Stomach smooth muscle (tissue), 2 donors: ENCODE measurements around the gene REPS2.

Experiments used
- H3K27ac ChIP-seq: one replicate; pipeline ENCODE4 v1.7.0; 2013; ENCODE audit warnings: mild to moderate bottlenecking, low read length, inconsistent platforms
- H3K27me3 ChIP-seq, 2 donors: one replicate each; pipeline ENCODE4 v1.7.0; 2013; ENCODE audit warnings: low read length in 2 of 2; ENCODE audit not compliant: insufficient read depth in 2 of 2, control insufficient read depth in 1 of 2
- H3K36me3 ChIP-seq, 2 donors: one replicate each; pipeline ENCODE4 v1.7.0; 2013; ENCODE audit warnings: low read length in 2 of 2; ENCODE audit not compliant: control insufficient read depth in 2 of 2, insufficient read depth in 2 of 2
- H3K4me1 ChIP-seq: one replicate; pipeline ENCODE4 v1.7.0; 2013; ENCODE audit warnings: low read length; ENCODE audit not compliant: control insufficient read depth, insufficient read depth
- H3K4me3 ChIP-seq, 2 donors: one replicate each; pipeline ENCODE4 v1.7.0; 2013; ENCODE audit warnings: low read length in 2 of 2
- H3K9ac ChIP-seq, 2 donors: one replicate each; pipeline ENCODE4 v1.7.0; 2013; ENCODE audit warnings: low read length in 2 of 2, mild to moderate bottlenecking in 1 of 2
- H3K9me3 ChIP-seq, 2 donors: one replicate each; pipeline ENCODE4 v1.7.0; 2013; ENCODE audit warnings: low read length in 2 of 2; ENCODE audit not compliant: control insufficient read depth in 2 of 2
- donor health status: healthy.
- donor health status: Pancreatic carcinoma.

The REPS2 gene

DNA sequence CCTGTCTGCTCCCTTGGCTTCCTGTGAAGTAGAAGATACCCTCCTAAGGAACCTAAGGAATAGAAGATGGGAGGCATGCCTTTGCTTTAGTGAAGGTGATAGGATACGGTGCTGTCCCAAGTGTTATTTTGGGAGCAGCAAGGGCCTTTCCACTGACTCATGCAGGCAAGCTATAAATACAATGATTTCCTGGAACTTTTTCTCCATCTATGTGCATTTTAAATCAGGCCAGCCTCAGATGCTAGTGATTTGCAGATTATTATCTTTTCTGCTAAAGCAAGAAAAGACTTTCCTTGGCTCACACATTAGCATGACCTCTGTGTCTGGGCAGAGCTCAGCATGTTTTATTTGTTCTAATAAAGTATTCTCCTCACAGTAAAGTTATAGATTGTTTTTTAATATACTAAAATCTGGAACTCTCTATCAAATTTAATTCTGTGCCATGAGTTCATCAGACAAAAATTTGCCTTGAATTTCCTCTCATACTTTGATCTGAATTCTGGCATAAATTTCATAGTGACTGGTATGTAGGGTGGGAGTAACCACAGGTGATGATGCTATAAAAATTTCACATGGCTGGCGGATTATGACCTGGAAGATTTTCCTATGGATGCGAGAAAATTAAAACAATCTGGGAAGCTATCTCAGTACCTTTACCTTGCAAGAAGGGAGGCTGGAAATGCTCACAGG, 131.7 kb downstream of the REPS2 start:
- no peak overlapping the region for H3K9ac ChIP-seq
- H3K4me3 ChIP-seq, result no peak overlapping the region
- peaks cover 0 to 5% of the 10 kb centered on the region in 2 donors for H3K27me3 ChIP-seq
- H3K27ac ChIP-seq, result no peak overlapping the region
- no peaks in the 10 kb centered on the region for H3K36me3 ChIP-seq
- H3K4me1 ChIP-seq, result peaks cover 5% of the 10 kb centered on the region
- no peaks in the 10 kb centered on the region for H3K9me3 ChIP-seq

DNA sequence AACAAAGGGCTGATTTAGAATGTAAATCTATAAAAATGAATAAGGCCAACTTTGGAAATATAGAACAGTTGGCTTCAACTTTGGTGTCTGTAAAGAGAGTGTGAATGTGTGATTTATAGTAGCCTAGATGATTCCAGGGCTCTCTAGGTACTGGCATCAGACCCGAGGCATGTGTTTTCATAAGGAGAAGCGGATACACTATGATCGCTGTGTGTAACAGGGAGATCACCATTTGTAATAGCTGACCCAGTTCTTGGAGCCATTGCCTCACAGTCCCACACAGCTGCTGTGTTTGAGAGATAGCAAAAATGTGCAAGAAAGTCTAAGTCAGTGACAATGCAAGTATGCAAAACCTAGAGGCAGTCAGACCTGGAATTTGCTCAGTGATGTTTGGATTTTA, 135.1 kb downstream of the REPS2 start:
- H3K27ac ChIP-seq, result no peak overlapping the region
- peaks cover 5% of the 10 kb centered on the region for H3K4me1 ChIP-seq
- no peaks in the 10 kb centered on the region for H3K9me3 ChIP-seq

DNA sequence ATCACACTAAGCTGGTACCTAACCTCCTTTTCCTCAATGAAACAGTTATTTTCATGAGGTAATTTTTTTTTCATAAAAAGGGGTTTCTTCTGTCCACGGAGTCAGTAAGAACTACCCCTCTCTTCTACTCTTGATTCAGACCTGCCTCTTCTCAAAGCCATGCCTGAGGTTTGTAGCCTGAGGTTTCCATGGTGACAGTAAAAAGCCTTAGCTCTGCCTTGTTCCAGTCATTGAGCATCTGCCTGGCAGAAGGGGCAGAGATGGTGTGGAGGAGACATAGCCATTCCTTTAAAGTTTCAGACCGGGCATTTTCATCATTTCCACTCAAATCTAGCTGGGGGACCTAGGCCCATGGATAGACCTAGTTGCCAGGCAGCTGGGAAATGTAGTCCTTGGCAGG, 135.5 kb downstream of the REPS2 start:
- H3K27me3 ChIP-seq, result peaks cover 0 to 5% of the 10 kb centered on the region in 2 donors
- peaks cover 5% of the 10 kb centered on the region for H3K4me1 ChIP-seq
- H3K4me3 ChIP-seq, result no peak overlapping the region
- H3K27ac ChIP-seq, result no peak overlapping the region
- H3K36me3 ChIP-seq, result no peaks in the 10 kb centered on the region
- no peak overlapping the region for H3K9ac ChIP-seq
- H3K9me3 ChIP-seq, result no peaks in the 10 kb centered on the region

More for the DNA sequence above, 135.1 kb downstream of the REPS2 start:
- H3K27me3 ChIP-seq, result peaks cover 0 to 5% of the 10 kb centered on the region in 2 donors
- no peak overlapping the region for H3K4me3 ChIP-seq
- no peaks in the 10 kb centered on the region for H3K36me3 ChIP-seq
- no peak overlapping the region for H3K9ac ChIP-seq

DNA sequence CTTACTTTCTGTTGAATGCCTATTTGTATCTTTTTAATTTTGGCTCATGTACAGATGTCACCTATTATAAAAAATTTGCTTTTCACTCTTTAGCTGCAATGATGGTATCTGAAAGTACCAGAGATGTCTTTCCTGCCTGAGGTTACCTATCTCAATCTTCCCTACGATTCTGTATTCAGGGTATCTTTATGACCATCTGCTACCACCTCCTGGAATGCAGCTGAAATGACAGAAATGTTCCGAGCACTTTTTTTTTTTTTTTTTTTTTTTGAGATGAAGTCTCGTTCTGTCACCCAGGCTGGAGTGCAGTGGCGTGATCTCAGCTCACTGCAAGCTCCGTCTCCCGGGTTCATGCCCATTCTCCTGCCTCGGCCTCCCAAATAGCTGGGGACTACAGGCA, 136.4 kb downstream of the REPS2 start:
- H3K9ac ChIP-seq, result no peak overlapping the region
- H3K27ac ChIP-seq, result no peak overlapping the region
- peaks cover 2% of the 10 kb centered on the region for H3K4me1 ChIP-seq
- H3K4me3 ChIP-seq, result no peak overlapping the region
- no peaks in the 10 kb centered on the region for H3K36me3 ChIP-seq
- H3K9me3 ChIP-seq, result no peaks in the 10 kb centered on the region
- H3K27me3 ChIP-seq, result peaks cover 0 to 5% of the 10 kb centered on the region in 2 donors

DNA sequence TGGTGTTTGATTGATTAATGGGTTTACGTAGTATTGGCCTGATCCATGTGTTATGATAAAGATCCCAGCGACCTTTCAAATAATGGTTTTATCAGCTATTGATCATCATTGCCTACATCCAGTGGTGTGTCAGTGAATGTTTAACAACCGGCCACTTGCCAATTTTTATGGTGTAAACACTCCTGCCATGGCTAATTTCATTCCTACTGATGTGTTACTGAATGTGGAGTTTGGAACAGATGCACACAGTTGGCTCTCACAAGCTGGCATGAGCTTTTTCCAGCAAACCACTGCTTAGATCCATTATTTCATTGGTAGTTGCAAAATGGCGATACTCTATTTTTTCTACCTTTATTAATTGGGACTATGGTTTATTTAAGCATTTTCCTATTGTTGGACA, 139.9 kb downstream of the REPS2 start:
- Histone ChIP-seq H3K9ac (no peak overlapping the region), H3K4me1 (no peaks in the 10 kb centered on the region), H3K4me3 (no peak overlapping the region), H3K27ac (no peak overlapping the region), H3K9me3 (no peaks in the 10 kb centered on the region), H3K27me3 (peaks cover 0 to 3% of the 10 kb centered on the region in 2 donors), H3K36me3 (no peaks in the 10 kb centered on the region)

DNA sequence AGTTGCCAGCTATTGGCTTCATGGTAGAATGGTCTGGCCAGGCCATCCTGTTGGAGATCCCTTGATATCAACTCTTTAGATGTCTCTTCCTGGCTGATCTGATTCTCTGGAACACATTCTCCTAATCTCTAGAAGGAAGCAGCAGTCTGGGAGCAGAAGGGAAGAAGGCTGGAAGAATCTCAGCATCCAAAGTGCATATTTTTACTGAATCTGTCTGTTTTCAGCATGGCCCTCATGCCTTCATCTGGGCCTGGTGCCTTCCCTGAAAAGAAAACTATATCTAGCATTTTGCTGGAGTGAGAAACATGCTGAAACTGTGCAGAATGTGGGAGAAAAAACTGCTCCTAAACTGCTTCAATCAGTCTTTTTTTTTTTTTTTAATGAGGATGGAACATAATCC, 148.7 kb downstream of the REPS2 start:
- no peak overlapping the region for H3K27ac ChIP-seq
- no peaks in the 10 kb centered on the region for H3K36me3 ChIP-seq
- no peaks in the 10 kb centered on the region for H3K27me3 ChIP-seq
- H3K4me3 ChIP-seq, result no peak overlapping the region
- no peaks in the 10 kb centered on the region for H3K9me3 ChIP-seq
- H3K4me1 ChIP-seq, result no peaks in the 10 kb centered on the region
- H3K9ac ChIP-seq, result no peak overlapping the region

DNA sequence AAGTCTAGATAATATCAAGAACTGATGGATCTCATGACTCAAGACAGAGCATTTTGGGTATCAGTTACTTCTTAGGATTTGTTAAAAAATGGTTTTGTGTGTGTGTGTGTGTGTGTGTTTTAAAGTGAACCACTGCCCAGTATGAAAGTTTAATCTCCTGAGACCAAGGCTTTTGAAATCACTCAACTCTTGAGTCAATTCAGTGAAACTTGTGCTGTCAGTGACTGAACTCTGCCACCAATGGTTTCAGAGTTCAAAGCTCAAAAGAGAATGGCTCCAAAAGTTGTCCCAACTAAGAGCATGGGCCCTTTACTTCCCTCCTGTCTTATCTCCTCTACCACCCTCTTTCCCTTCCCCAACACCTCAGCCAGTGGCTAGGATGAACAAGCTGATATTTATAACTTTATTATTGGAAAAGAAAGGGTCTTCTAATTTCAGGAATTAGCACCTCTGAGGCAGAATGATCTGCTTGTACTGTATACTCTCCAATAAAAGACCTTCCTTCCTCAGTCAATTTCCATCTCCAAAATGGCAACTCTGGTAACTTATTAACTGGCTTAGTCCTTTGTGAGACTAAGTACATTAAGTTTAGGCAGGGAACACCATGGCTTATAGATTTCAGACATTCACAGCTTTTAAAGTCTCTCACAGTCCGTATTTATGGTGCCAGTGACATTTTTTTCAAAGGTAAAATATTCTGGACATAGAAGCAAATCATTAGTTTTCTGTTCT, 152.2 kb downstream of the REPS2 start:
- Histone ChIP-seq H3K27ac (no peak overlapping the region), H3K27me3 (no peaks in the 10 kb centered on the region), H3K9ac (no peak overlapping the region), H3K4me1 (no peaks in the 10 kb centered on the region), H3K9me3 (no peaks in the 10 kb centered on the region), H3K36me3 (no peaks in the 10 kb centered on the region), H3K4me3 (no peak overlapping the region)

DNA sequence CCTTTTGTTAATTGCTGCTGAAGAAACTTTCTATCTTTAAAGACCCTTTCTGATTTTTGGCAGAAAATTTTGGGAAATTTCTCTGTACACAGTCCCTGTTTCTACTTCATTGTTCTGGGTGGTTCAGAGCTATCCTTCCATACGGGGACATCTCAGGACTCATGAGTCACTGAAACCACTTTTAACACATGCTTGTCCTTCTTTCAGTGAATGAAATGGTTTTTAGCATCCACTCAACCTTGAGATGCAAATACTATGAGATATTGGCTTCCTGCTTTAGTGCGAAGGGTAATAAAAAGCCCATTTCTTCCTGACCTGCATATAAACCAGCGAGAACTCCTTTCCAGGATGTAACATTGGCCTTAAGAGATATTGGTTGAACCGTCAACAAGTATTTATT, 158.0 kb downstream of the REPS2 start:
- Histone ChIP-seq H3K4me3 (no peak overlapping the region), H3K4me1 (no peaks in the 10 kb centered on the region), H3K9me3 (no peaks in the 10 kb centered on the region), H3K27ac (no peak overlapping the region), H3K9ac (no peak overlapping the region), H3K27me3 (peaks cover 0 to 2% of the 10 kb centered on the region in 2 donors), H3K36me3 (no peaks in the 10 kb centered on the region)

DNA sequence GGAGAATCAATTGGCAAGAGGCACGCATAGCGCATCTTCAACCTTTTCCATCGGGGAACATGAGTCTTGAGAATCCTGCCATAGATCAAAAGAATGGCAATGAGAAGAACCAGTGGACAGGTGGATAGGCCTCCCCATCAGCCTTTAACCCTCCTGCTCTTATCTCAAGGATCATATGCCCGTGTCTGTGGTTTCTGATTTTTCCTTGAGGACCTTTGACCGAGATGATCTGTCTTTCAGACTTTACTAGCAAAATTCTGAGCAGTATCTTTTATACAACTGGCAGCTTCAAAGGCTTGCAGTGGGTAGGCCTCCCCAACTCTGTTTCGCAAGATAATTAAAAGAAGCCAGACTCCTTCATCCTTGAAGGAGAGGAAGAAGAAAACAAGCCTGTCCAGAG, 174.4 kb downstream of the REPS2 start:
- Histone ChIP-seq H3K36me3 (no peaks in the 10 kb centered on the region), H3K27me3 (peaks cover 0 to 3% of the 10 kb centered on the region in 2 donors), H3K9ac (no peak overlapping the region), H3K9me3 (peaks cover 0 to 2% of the 10 kb centered on the region in 2 donors), H3K4me1 (no peaks in the 10 kb centered on the region), H3K27ac (no peak overlapping the region), H3K4me3 (no peak overlapping the region)

DNA sequence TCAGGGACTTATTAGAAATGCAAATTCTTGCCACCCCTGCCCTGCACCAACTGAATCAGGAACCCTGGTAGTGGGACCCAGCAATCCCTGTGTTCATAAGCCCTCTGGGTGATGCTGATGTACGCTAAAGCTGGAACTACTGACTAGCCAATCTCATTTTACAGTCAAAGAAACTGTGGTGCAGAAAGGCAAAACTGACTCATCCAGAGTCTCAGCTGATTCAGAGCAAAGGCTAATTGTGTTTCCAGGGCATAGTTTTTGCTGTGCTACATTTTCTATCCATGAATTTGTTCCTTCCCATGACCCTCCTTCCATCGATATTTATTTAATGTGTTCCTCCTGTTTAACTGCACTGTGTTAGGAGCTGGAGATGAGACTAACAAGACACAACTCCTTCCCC, 207.5 kb downstream of the REPS2 start:
- H3K27me3 ChIP-seq, result no peaks in the 10 kb centered on the region
- no peak overlapping the region for H3K9ac ChIP-seq
- H3K9me3 ChIP-seq, result peaks cover 0 to 3% of the 10 kb centered on the region in 2 donors
- no peaks in the 10 kb centered on the region for H3K4me1 ChIP-seq
- no peak overlapping the region for H3K27ac ChIP-seq
- H3K36me3 ChIP-seq, result no peaks in the 10 kb centered on the region
- H3K4me3 ChIP-seq, result no peak overlapping the region

DNA sequence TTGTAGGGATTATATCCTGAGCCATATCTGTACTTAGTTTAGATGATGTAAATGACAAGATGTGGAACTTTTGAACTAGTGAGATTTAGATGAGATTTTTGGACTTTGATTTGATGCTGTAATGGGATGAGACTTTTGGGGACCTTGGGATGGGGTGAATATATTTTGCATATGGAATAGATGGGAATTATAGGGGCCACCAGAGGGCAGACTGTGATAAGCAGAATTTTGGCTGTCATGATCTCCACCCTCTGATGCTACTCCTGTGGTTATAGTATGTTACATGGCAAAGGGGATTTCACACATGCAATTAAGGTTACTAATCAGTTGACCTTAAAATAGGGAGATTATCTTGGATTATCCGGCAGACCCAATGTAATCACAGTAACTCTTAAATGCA, 214.5 kb downstream of the REPS2 start:
- no peak overlapping the region for H3K4me3 ChIP-seq
- H3K4me1 ChIP-seq, result no peaks in the 10 kb centered on the region
- no peaks in the 10 kb centered on the region for H3K27me3 ChIP-seq
- peaks cover 0 to 16% of the 10 kb centered on the region in 2 donors for H3K9me3 ChIP-seq
- H3K36me3 ChIP-seq, result no peaks in the 10 kb centered on the region
- H3K9ac ChIP-seq, result no peak overlapping the region
- H3K27ac ChIP-seq, result no peak overlapping the region
